IPS-18c (cell line): ENCODE results near the gene PLA2G4D.

Experiments
- H3K4me3 ChIP-seq: 2 replicates; pipeline ENCODE4 v1.7.0; 2013; ENCODE audit warnings: low read depth, mild to moderate bottlenecking, low read length, moderate library complexity; ENCODE audit not compliant: insufficient read depth
- H3K9me3 ChIP-seq: one replicate; pipeline ENCODE4 v1.6.1; 2013; ENCODE audit warnings: mild to moderate bottlenecking, low read length, moderate library complexity; ENCODE audit not compliant: control insufficient read depth, insufficient read depth

PLA2G4D gene

GRCh38 chr15:42082823-42083604, 11.3 kb downstream of the PLA2G4D start:
- Histone ChIP-seq H3K9me3 (no peaks in the 10 kb centered on the region), H3K4me3 (no peak overlapping the region)

GRCh38 chr15:42082141-42082540, 12.2 kb downstream of the PLA2G4D start:
- no peak overlapping the region for H3K4me3 ChIP-seq
- H3K9me3 ChIP-seq = no peaks in the 10 kb centered on the region

GRCh38 chr15:42080919-42081830, 13.2 kb downstream of the PLA2G4D start:
- Histone ChIP-seq H3K9me3 (no peaks in the 10 kb centered on the region), H3K4me3 (no peak overlapping the region)

- no peaks in the 10 kb centered on the region for H3K9me3 ChIP-seq
- H3K4me3 ChIP-seq = no peak overlapping the region
Observed at GRCh38 chr15:42080186-42080918, 14.0 kb downstream of the PLA2G4D start.

- H3K4me3 ChIP-seq = no peak overlapping the region
- no peaks in the 10 kb centered on the region for H3K9me3 ChIP-seq
Observed at GRCh38 chr15:42079401-42079908, 14.9 kb downstream of the PLA2G4D start.

GRCh38 chr15:42078903-42079302, 15.5 kb downstream of the PLA2G4D start:
- no peaks in the 10 kb centered on the region for H3K9me3 ChIP-seq
- H3K4me3 ChIP-seq = no peak overlapping the region

- no peaks in the 10 kb centered on the region for H3K9me3 ChIP-seq
- H3K4me3 ChIP-seq = no peak overlapping the region
Observed at GRCh38 chr15:42077689-42078088, 16.7 kb downstream of the PLA2G4D start.

- no peak overlapping the region for H3K4me3 ChIP-seq
- no peaks in the 10 kb centered on the region for H3K9me3 ChIP-seq
Observed at GRCh38 chr15:42073418-42073817, 20.9 kb downstream of the PLA2G4D start.

GRCh38 chr15:42072141-42072685, 22.1 kb downstream of the PLA2G4D start:
- Histone ChIP-seq H3K9me3 (no peaks in the 10 kb centered on the region), H3K4me3 (no peak overlapping the region)

- no peak overlapping the region for H3K4me3 ChIP-seq
Observed at GRCh38 chr15:42071717-42072116, 22.6 kb downstream of the PLA2G4D start.

GRCh38 chr15:42070976-42071350, 23.4 kb downstream of the PLA2G4D start:
- no peaks in the 10 kb centered on the region for H3K9me3 ChIP-seq
- no peak overlapping the region for H3K4me3 ChIP-seq

More at GRCh38 chr15:42071717-42072116, 22.6 kb downstream of the PLA2G4D start:
- no peaks in the 10 kb centered on the region for H3K9me3 ChIP-seq

- H3K4me3 ChIP-seq = no peak overlapping the region
- H3K9me3 ChIP-seq = no peaks in the 10 kb centered on the region
Observed at GRCh38 chr15:42070279-42070975, 23.9 kb downstream of the PLA2G4D start.

GRCh38 chr15:42069496-42070278, 24.7 kb downstream of the PLA2G4D start:
- Histone ChIP-seq H3K9me3 (no peaks in the 10 kb centered on the region), H3K4me3 (no peak overlapping the region)

- H3K4me3 ChIP-seq = no peak overlapping the region
- H3K9me3 ChIP-seq = no peaks in the 10 kb centered on the region
Observed at GRCh38 chr15:42069025-42069424, 25.3 kb downstream of the PLA2G4D start.

- H3K9me3 ChIP-seq = no peaks in the 10 kb centered on the region
- H3K4me3 ChIP-seq = no peak overlapping the region
Observed at GRCh38 chr15:42068601-42069000, 25.8 kb downstream of the PLA2G4D start.
